Erythroblast (primary cell): ENCODE measurements around the gene ZBTB1.

Source experiments
- DNase-seq, 2 experiments: peaks; one replicate each; lab custom pipeline; 2025; lab: John Stamatoyannopoulos, UW
- GATA1 ChIP-seq: IDR thresholded peaks from 2 replicates; pipeline ENCODE4 v1.6.1; 2011; ENCODE audit warnings: low read depth, mild to moderate bottlenecking, control low read depth, low read length, moderate library complexity
- POLR2A ChIP-seq: IDR thresholded peaks from 2 replicates; pipeline ENCODE4 v1.6.1; 2011; ENCODE audit warnings: mild to moderate bottlenecking, low read length

The ZBTB1 gene

GRCh38 chr14:64522591-64523355 lies 18.2 kb downstream of the ZBTB1 start:
- TF ChIP-seq GATA1 (no peak), POLR2A (no peak)
- no peak for DNase-seq

- DNase-seq, result no peak
- TF ChIP-seq GATA1 (no peak), POLR2A (no peak)
Measured at GRCh38 chr14:64525354-64525753, 20.8 kb downstream of the ZBTB1 start.

- no peak for DNase-seq
- TF ChIP-seq POLR2A (no peak), GATA1 (no peak)
Measured at GRCh38 chr14:64531567-64531966, 27.0 kb downstream of the ZBTB1 start.

- TF ChIP-seq POLR2A (no peak), GATA1 (no peak)
- no peak for DNase-seq
Measured at GRCh38 chr14:64536488-64537245, 32.1 kb downstream of the ZBTB1 start.

- TF ChIP-seq POLR2A (peak; percentile 90), GATA1 (no peak)
- peak; percentile 99 for DNase-seq
Measured at GRCh38 chr14:64540208-64541202, 35.9 kb downstream of the ZBTB1 start, which contains the start of gene HSPA2. HSPA2 (plus strand) TSS chr14:64540741; CDS start chr14:64540850, 109 bp downstream.

GRCh38 chr14:64541261-64541971 lies 36.8 kb downstream of the ZBTB1 start:
- peak; percentile 67 to 70 for DNase-seq
- TF ChIP-seq POLR2A (no peak), GATA1 (no peak)

GRCh38 chr14:64541972-64542835 lies 37.6 kb downstream of the ZBTB1 start:
- DNase-seq, result peak; percentile 37 to 48
- TF ChIP-seq GATA1 (no peak), POLR2A (no peak)

- TF ChIP-seq GATA1 (no peak), POLR2A (no peak)
Measured at GRCh38 chr14:64542836-64543201, 38.2 kb downstream of the ZBTB1 start.

GRCh38 chr14:64544607-64545312 lies 40.2 kb downstream of the ZBTB1 start:
- no peak for TF ChIP-seq POLR2A
- no peak for TF ChIP-seq GATA1
- no peak for DNase-seq

More at GRCh38 chr14:64542836-64543201, 38.2 kb downstream of the ZBTB1 start:
- no peak for DNase-seq

- DNase-seq, result no peak
- TF ChIP-seq GATA1 (no peak), POLR2A (no peak)
Measured at GRCh38 chr14:64549016-64549415, 44.4 kb downstream of the ZBTB1 start.
